H1 (cell line): Measurements from ENCODE around the gene MADD. TPM values are rescaled to one million over a fixed set of nuclear protein-coding genes. Genes with fewer than 3 reads are reported as not detected.

Experiments used
- ATF3 ChIP-seq: IDR thresholded peaks from 2 replicates; pipeline ENCODE4 v1.6.1; 2011; ENCODE audit warnings: low read depth, mild to moderate bottlenecking, low read length; ENCODE audit not compliant: insufficient read depth
- CEBPB ChIP-seq: IDR thresholded peaks from 2 replicates; pipeline ENCODE4 v1.6.1; 2012; ENCODE audit warnings: low read depth, low read length
- CREB1 ChIP-seq: IDR thresholded peaks from 2 replicates; pipeline ENCODE4 v1.6.1; 2012; ENCODE audit warnings: inconsistent platforms
- CTBP2 ChIP-seq: IDR thresholded peaks from 2 replicates; pipeline ENCODE4 v1.7.0; 2011; ENCODE audit warnings: borderline replicate concordance, mild to moderate bottlenecking, moderate library complexity, mixed read lengths, low read length; ENCODE audit not compliant: insufficient read depth, insufficient read length
- PHF8 ChIP-seq: fragments of 200-600 bp; sonication (generic); conservative IDR thresholded peaks from 2 replicates; pipeline ENCODE4 v1.7.1; 2012; ENCODE audit warnings: low read depth, mild to moderate bottlenecking, inconsistent platforms, low read length, moderate library complexity
- RXRA ChIP-seq: IDR thresholded peaks from 2 replicates; pipeline ENCODE4 v1.6.1; 2011; ENCODE audit warnings: low read depth, mild to moderate bottlenecking, low read length, moderate library complexity; ENCODE audit not compliant: insufficient read depth
- SIN3A ChIP-seq, 2 experiments: IDR thresholded peaks in 1 of 2; conservative IDR thresholded peaks in 1 of 2; 2 replicates each; pipeline ENCODE4 v1.6.1; 2011 to 2012; ENCODE audit warnings: low read length in 2 of 2, improper control_type of control experiment in 1 of 2, low read depth in 1 of 2, mild to moderate bottlenecking in 1 of 2
- SP4 ChIP-seq: IDR thresholded peaks from 2 replicates; pipeline ENCODE4 v1.6.1; 2012; ENCODE audit warnings: low read length, inconsistent platforms
- TAF1 ChIP-seq: IDR thresholded peaks from 2 replicates; pipeline ENCODE4 v1.6.1; 2011; ENCODE audit warnings: mild to moderate bottlenecking, low read depth, low read length
- YY1 ChIP-seq: IDR thresholded peaks from 2 replicates; pipeline ENCODE4 v1.6.1; 2011; ENCODE audit warnings: low read depth, mild to moderate bottlenecking, low read length
- polyA plus RNA-seq, 7 experiments: library from polyadenylated mRNA; depleted of rRNA in 3 of 7; stranded (reverse) in 5 of 7; unstranded in 2 of 7; fragments of >200 nt in 5 of 7; fragments of 200-250 nt in 2 of 7; gene quantifications; 1 replicate in 5 of 7; 2 replicates in 1 of 7; 4 replicates in 1 of 7; pipeline versions ENCODE4 v1.2.1 to v1.2.3, GENCODE V29; 2011 to 2013; ENCODE audit warnings: missing spikeins in 2 of 7, mixed read lengths in 2 of 7
- total RNA-seq: library from RNA; stranded (reverse); fragmentation: NEBNext Ultra II Directional; extraction: Animal tissue kit (Norgen Biotek cat#: 25700); gene quantifications from 2 replicates; pipeline ENCODE4 v1.2.1, GENCODE V29; 2021
- TF ChIP-seq, protein P1 (sequence below): fragments of 300-600 bp; sonication (generic); IDR thresholded peaks from 2 replicates; pipeline ENCODE4 v1.7.1; 2012; ENCODE audit warnings: low read length, moderate library complexity, mild to moderate bottlenecking, inconsistent platforms; ENCODE audit not compliant: insufficient replicate concordance

MADD gene
- total and polyA plus RNA-seq, 2 of the 8 experiments (the other 6 are each of a cell fraction or from before 2014, with no cell fraction given), result 32.5 to 45.4 TPM

GRCh38 chr11:47358731-47359051, 88.8 kb downstream of the MADD start (continued):
- TF ChIP-seq, protein P1, sequence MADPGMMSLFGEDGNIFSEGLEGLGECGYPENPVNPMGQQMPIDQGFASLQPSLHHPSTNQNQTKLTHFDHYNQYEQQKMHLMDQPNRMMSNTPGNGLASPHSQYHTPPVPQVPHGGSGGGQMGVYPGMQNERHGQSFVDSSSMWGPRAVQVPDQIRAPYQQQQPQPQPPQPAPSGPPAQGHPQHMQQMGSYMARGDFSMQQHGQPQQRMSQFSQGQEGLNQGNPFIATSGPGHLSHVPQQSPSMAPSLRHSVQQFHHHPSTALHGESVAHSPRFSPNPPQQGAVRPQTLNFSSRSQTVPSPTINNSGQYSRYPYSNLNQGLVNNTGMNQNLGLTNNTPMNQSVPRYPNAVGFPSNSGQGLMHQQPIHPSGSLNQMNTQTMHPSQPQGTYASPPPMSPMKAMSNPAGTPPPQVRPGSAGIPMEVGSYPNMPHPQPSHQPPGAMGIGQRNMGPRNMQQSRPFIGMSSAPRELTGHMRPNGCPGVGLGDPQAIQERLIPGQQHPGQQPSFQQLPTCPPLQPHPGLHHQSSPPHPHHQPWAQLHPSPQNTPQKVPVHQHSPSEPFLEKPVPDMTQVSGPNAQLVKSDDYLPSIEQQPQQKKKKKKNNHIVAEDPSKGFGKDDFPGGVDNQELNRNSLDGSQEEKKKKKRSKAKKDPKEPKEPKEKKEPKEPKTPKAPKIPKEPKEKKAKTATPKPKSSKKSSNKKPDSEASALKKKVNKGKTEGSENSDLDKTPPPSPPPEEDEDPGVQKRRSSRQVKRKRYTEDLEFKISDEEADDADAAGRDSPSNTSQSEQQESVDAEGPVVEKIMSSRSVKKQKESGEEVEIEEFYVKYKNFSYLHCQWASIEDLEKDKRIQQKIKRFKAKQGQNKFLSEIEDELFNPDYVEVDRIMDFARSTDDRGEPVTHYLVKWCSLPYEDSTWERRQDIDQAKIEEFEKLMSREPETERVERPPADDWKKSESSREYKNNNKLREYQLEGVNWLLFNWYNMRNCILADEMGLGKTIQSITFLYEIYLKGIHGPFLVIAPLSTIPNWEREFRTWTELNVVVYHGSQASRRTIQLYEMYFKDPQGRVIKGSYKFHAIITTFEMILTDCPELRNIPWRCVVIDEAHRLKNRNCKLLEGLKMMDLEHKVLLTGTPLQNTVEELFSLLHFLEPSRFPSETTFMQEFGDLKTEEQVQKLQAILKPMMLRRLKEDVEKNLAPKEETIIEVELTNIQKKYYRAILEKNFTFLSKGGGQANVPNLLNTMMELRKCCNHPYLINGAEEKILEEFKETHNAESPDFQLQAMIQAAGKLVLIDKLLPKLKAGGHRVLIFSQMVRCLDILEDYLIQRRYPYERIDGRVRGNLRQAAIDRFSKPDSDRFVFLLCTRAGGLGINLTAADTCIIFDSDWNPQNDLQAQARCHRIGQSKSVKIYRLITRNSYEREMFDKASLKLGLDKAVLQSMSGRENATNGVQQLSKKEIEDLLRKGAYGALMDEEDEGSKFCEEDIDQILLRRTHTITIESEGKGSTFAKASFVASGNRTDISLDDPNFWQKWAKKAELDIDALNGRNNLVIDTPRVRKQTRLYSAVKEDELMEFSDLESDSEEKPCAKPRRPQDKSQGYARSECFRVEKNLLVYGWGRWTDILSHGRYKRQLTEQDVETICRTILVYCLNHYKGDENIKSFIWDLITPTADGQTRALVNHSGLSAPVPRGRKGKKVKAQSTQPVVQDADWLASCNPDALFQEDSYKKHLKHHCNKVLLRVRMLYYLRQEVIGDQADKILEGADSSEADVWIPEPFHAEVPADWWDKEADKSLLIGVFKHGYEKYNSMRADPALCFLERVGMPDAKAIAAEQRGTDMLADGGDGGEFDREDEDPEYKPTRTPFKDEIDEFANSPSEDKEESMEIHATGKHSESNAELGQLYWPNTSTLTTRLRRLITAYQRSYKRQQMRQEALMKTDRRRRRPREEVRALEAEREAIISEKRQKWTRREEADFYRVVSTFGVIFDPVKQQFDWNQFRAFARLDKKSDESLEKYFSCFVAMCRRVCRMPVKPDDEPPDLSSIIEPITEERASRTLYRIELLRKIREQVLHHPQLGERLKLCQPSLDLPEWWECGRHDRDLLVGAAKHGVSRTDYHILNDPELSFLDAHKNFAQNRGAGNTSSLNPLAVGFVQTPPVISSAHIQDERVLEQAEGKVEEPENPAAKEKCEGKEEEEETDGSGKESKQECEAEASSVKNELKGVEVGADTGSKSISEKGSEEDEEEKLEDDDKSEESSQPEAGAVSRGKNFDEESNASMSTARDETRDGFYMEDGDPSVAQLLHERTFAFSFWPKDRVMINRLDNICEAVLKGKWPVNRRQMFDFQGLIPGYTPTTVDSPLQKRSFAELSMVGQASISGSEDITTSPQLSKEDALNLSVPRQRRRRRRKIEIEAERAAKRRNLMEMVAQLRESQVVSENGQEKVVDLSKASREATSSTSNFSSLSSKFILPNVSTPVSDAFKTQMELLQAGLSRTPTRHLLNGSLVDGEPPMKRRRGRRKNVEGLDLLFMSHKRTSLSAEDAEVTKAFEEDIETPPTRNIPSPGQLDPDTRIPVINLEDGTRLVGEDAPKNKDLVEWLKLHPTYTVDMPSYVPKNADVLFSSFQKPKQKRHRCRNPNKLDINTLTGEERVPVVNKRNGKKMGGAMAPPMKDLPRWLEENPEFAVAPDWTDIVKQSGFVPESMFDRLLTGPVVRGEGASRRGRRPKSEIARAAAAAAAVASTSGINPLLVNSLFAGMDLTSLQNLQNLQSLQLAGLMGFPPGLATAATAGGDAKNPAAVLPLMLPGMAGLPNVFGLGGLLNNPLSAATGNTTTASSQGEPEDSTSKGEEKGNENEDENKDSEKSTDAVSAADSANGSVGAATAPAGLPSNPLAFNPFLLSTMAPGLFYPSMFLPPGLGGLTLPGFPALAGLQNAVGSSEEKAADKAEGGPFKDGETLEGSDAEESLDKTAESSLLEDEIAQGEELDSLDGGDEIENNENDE, result no peak
- TF ChIP-seq RXRA (no peak), PHF8 (no peak), YY1 (no peak), CREB1 (no peak), CEBPB (no peak), SIN3A (conservative IDR thresholded peaks at IDR 0.05 in 1 of 2, IDR thresholded peaks at IDR 0.05 in 1 of 2; ENCODE audit: low read depth in 1 of 2, low read length in 2 of 2) (no peak), SP4 (no peak), CTBP2 (no peak), TAF1 (no peak), ATF3 (no peak)
